ENCODE data around the gene CR1L.

DNA sequence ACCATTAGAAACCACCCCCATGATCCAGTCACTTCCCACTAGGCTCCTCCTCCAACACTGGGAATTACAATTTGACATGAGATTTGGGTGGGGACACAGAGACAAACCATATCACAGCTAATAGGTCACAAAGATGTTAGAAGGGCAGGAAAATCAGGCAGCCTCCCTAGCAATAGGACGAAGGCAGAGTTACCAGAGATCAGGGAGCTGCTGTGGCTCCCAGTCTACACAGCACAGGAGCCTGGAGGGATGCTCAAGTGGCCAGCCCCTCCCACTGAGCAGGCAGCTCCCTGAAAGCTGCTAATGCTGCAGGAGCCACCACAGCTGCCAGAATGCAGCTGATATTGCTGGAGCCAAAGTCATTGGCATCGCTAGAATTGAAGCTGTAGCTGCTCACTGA is 51.0 kb downstream of the CR1L start:
- TF ChIP-seq, protein P1, sequence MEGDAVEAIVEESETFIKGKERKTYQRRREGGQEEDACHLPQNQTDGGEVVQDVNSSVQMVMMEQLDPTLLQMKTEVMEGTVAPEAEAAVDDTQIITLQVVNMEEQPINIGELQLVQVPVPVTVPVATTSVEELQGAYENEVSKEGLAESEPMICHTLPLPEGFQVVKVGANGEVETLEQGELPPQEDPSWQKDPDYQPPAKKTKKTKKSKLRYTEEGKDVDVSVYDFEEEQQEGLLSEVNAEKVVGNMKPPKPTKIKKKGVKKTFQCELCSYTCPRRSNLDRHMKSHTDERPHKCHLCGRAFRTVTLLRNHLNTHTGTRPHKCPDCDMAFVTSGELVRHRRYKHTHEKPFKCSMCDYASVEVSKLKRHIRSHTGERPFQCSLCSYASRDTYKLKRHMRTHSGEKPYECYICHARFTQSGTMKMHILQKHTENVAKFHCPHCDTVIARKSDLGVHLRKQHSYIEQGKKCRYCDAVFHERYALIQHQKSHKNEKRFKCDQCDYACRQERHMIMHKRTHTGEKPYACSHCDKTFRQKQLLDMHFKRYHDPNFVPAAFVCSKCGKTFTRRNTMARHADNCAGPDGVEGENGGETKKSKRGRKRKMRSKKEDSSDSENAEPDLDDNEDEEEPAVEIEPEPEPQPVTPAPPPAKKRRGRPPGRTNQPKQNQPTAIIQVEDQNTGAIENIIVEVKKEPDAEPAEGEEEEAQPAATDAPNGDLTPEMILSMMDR (IDR thresholded peaks at IDR 0.05; ENCODE audit: insufficient read depth, low read length), result no peak
- TF ChIP-seq, protein P2, sequence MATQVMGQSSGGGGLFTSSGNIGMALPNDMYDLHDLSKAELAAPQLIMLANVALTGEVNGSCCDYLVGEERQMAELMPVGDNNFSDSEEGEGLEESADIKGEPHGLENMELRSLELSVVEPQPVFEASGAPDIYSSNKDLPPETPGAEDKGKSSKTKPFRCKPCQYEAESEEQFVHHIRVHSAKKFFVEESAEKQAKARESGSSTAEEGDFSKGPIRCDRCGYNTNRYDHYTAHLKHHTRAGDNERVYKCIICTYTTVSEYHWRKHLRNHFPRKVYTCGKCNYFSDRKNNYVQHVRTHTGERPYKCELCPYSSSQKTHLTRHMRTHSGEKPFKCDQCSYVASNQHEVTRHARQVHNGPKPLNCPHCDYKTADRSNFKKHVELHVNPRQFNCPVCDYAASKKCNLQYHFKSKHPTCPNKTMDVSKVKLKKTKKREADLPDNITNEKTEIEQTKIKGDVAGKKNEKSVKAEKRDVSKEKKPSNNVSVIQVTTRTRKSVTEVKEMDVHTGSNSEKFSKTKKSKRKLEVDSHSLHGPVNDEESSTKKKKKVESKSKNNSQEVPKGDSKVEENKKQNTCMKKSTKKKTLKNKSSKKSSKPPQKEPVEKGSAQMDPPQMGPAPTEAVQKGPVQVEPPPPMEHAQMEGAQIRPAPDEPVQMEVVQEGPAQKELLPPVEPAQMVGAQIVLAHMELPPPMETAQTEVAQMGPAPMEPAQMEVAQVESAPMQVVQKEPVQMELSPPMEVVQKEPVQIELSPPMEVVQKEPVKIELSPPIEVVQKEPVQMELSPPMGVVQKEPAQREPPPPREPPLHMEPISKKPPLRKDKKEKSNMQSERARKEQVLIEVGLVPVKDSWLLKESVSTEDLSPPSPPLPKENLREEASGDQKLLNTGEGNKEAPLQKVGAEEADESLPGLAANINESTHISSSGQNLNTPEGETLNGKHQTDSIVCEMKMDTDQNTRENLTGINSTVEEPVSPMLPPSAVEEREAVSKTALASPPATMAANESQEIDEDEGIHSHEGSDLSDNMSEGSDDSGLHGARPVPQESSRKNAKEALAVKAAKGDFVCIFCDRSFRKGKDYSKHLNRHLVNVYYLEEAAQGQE (IDR thresholded peaks at IDR 0.05; ENCODE audit: insufficient replicate concordance, low read depth), result no peak

Measured in HL-60 (cell line).